ENCODE measurements around the gene PRDM2. TPM values are rescaled to one million over a fixed set of nuclear protein-coding genes. Genes with fewer than 3 reads are reported as not detected.
"Not testable (repeated sequence)": the region's sequence is repeated elsewhere in the genome, so short reads cannot be mapped to it uniquely, and the experiment has no call there.

The PRDM2 gene
- polyA plus RNA-seq, 3 donors = 4.1 to 22.5 (median 7.6) TPM

GRCh38 chr1:13714851-13715250 lies 14.9 kb downstream of the PRDM2 start:
- Mint-ChIP-seq H3K36me3 (peaks cover 11 to 16% of the 10 kb centered on the region in 2 donors), H3K4me1 (peaks cover 31% of the 10 kb centered on the region), H3K27ac (no peak overlapping the region), H3K9me3 (no peaks in the 10 kb centered on the region), H3K4me3 (no peak overlapping the region), H3K27me3 (ENCODE audit: low read depth in 3 of 3) (no peaks in the 10 kb centered on the region)
- Histone ChIP-seq H4K20me1 (ENCODE audit: insufficient read depth, low read length) (peaks cover 10% of the 10 kb centered on the region), H3K4me3 (replicated peaks in 1 of 3; ENCODE audit: low read depth in 2 of 3, low read length in 3 of 3) (no peak overlapping the region), H3K9ac (ENCODE audit: insufficient read depth, low read length, poor library complexity, severe bottlenecking) (no peak overlapping the region), H3K36me3 (replicated peaks in 1 of 2; ENCODE audit: control insufficient read depth in 1 of 2, insufficient read depth in 2 of 2, low read length in 2 of 2) (no peaks in the 10 kb centered on the region), H3K27ac (ENCODE audit: low read depth in 1 of 2, low read length in 2 of 2) (no peak overlapping the region), H3K9me3 (replicated peaks in 1 of 2; ENCODE audit: control insufficient read depth in 1 of 2, insufficient read depth in 1 of 2, low read length in 2 of 2) (no peaks in the 10 kb centered on the region), H3K27me3 (ENCODE audit: control insufficient read depth in 2 of 2, insufficient read depth in 2 of 2, low read length in 2 of 2) (no peaks in the 10 kb centered on the region), H3K4me2 (replicated peaks; ENCODE audit: extremely low read depth, low read length, poor library complexity, severe bottlenecking) (no peak overlapping the region), H3K79me2 (ENCODE audit: insufficient read depth, low read length) (peaks cover 49% of the 10 kb centered on the region), H2AFZ (ENCODE audit: insufficient read depth, low read depth, low read length, poor library complexity, severe bottlenecking) (no peak overlapping the region), H3K4me1 (ENCODE audit: control insufficient read depth in 1 of 2, insufficient read depth in 2 of 2, low read length in 2 of 2) (peaks cover 12 to 17% of the 10 kb centered on the region in 2 donors)
- no peak for DNase-seq
- TF ChIP-seq CTCF (IDR thresholded peaks at IDR 0.05) = peak; percentile 72
- WGBS (ENCODE audit: insufficient coverage) = no CpG with 5 or more reads among the region's 3 CpGs
- intact Hi-C loops (cut with micrococcal nuclease) = no loop called here

DNA sequence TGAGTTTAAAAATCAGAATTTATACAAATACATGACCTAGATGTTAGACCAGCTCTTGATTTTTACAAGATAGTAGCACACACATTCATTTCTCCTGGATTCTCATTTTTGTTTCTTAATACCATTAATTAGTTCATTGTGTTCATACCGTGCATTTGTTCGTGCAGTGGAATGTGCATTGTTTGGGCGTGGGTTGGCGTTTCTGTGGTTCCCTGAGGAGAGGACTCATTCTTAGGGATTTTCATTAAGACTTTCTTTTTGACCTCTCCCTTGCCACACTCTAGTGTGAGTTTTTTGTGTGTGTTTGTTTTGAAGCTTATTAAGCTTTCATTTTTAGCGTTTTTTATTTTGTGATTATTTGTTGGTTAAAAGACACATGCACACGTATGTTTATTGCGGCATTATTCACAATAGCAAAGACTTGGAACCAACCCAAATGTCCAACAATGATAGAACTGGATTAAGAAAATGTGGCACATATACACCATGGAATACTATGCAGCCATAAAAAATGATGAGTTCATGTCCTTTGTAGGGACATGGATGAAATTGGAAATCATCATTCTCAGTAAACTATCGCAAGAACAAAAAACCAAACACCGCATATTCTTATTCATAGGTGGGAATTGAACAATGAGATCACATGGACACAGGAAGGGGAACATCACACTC lies 15.8 kb downstream of the PRDM2 start:
- H3K9me3 Mint-ChIP-seq; intact Hi-C loops (cut with micrococcal nuclease); H3K9me3 ChIP-seq (replicated peaks in 1 of 2; ENCODE audit: control insufficient read depth in 1 of 2, insufficient read depth in 1 of 2, low read length in 2 of 2); H4K20me1 ChIP-seq (ENCODE audit: insufficient read depth, low read length); H3K4me2 ChIP-seq (replicated peaks; ENCODE audit: extremely low read depth, low read length, poor library complexity, severe bottlenecking); H3K27ac Mint-ChIP-seq; H3K27me3 Mint-ChIP-seq (ENCODE audit: low read depth in 3 of 3); H3K4me3 Mint-ChIP-seq; H3K27me3 ChIP-seq (ENCODE audit: control insufficient read depth in 2 of 2, insufficient read depth in 2 of 2, low read length in 2 of 2); H2AFZ ChIP-seq (ENCODE audit: insufficient read depth, low read depth, low read length, poor library complexity, severe bottlenecking); H3K27ac ChIP-seq (ENCODE audit: low read depth in 1 of 2, low read length in 2 of 2); H3K36me3 ChIP-seq (replicated peaks in 1 of 2; ENCODE audit: control insufficient read depth in 1 of 2, insufficient read depth in 2 of 2, low read length in 2 of 2); DNase-seq; H3K4me3 ChIP-seq (replicated peaks in 1 of 3; ENCODE audit: low read depth in 2 of 3, low read length in 3 of 3); H3K9ac ChIP-seq (ENCODE audit: insufficient read depth, low read length, poor library complexity, severe bottlenecking): not testable (repeated sequence)
- peaks cover 11 to 16% of the 10 kb centered on the region in 2 donors for H3K36me3 Mint-ChIP-seq
- WGBS (ENCODE audit: insufficient coverage) = no CpG with 5 or more reads among the region's 9 CpGs
- peaks cover 12 to 17% of the 10 kb centered on the region in 2 donors for H3K4me1 ChIP-seq (ENCODE audit: control insufficient read depth in 1 of 2, insufficient read depth in 2 of 2, low read length in 2 of 2)
- H3K4me1 Mint-ChIP-seq = peaks cover 28% of the 10 kb centered on the region
- H3K79me2 ChIP-seq (ENCODE audit: insufficient read depth, low read length) = peaks cover 44% of the 10 kb centered on the region

Measured in CD14-positive monocyte (primary cell).